Measurements from ENCODE around the gene NDUFA12.

The NDUFA12 gene

GRCh38 chr12:94982456-94982855 is 21.0 kb downstream of the NDUFA12 start:
- H2AFZ ChIP-seq (ENCODE audit: low read length), result no peak overlapping the region
- H4K20me1 ChIP-seq (ENCODE audit: insufficient read depth, low read length), result no peaks in the 10 kb centered on the region
- no peaks in the 10 kb centered on the region for H3K4me1 ChIP-seq (ENCODE audit: low read length)
- H3K9me2 ChIP-seq (replicated peaks; ENCODE audit: insufficient read depth, low read length), result no peaks in the 10 kb centered on the region
- peaks cover 44% of the 10 kb centered on the region for H3K79me2 ChIP-seq (ENCODE audit: low read length)
- no peak for DNase-seq
- no peaks in the 10 kb centered on the region; the same call in 1 of the 2 replicates for H3K36me3 ChIP-seq (replicated peaks; ENCODE audit: insufficient read depth, low read length)
- no peak overlapping the region for H3K4me3 ChIP-seq (ENCODE audit: low read length)
- no peaks in the 10 kb centered on the region for H3K9me3 ChIP-seq (replicated peaks; ENCODE audit: insufficient read depth, low read length)
- H3K9ac ChIP-seq (ENCODE audit: low read length), result no peak overlapping the region
- TF ChIP-seq CTCF (IDR thresholded peaks at IDR 0.05; ENCODE audit: low read length) (no peak), EZH2phosphoT487 (IDR thresholded peaks at IDR 0.05; ENCODE audit: low read length) (no peak), EZH2 (optimal IDR thresholded peaks at IDR 0.05; ENCODE audit: low read depth, low read length) (no peak)
- no peak overlapping the region for H3K4me2 ChIP-seq (ENCODE audit: low read depth, low read length)
- H3K27ac ChIP-seq (ENCODE audit: low read length), result no peak overlapping the region
- no peaks in the 10 kb centered on the region for H3K27me3 ChIP-seq (replicated peaks; ENCODE audit: insufficient read depth, low read length)
- no peaks in the 10 kb centered on the region for H3F3A ChIP-seq (ENCODE audit: insufficient read depth, low read length)

- Histone ChIP-seq H3K4me3 (ENCODE audit: low read length) (no peak overlapping the region), H3K36me3 (replicated peaks; ENCODE audit: insufficient read depth, low read length) (no peaks in the 10 kb centered on the region; the same call in 1 of the 2 replicates), H3K4me2 (ENCODE audit: low read depth, low read length) (no peak overlapping the region), H3K4me1 (ENCODE audit: low read length) (no peaks in the 10 kb centered on the region), H3K9ac (ENCODE audit: low read length) (no peak overlapping the region), H3K27me3 (replicated peaks; ENCODE audit: insufficient read depth, low read length) (no peaks in the 10 kb centered on the region), H2AFZ (ENCODE audit: low read length) (no peak overlapping the region), H3K9me2 (replicated peaks; ENCODE audit: insufficient read depth, low read length) (no peaks in the 10 kb centered on the region), H3F3A (ENCODE audit: insufficient read depth, low read length) (no peaks in the 10 kb centered on the region), H3K9me3 (replicated peaks; ENCODE audit: insufficient read depth, low read length) (no peaks in the 10 kb centered on the region), H3K27ac (ENCODE audit: low read length) (no peak overlapping the region), H4K20me1 (ENCODE audit: insufficient read depth, low read length) (0 out of 2 replicates have a peak, but pooled peaks cover 3% of the 10 kb centered on the region), H3K79me2 (ENCODE audit: low read length) (peaks cover 36% of the 10 kb centered on the region)
- no peak for TF ChIP-seq CTCF (IDR thresholded peaks at IDR 0.05; ENCODE audit: low read length)
- DNase-seq, result no peak
These were observed 22.9 kb downstream of the NDUFA12 start for GRCh38 chr12:94980577-94980976.

GRCh38 chr12:94979941-94980340 is 23.6 kb downstream of the NDUFA12 start:
- Histone ChIP-seq H3K4me3 (ENCODE audit: low read length) (no peak overlapping the region), H3K9me3 (replicated peaks; ENCODE audit: insufficient read depth, low read length) (no peaks in the 10 kb centered on the region), H3K4me1 (ENCODE audit: low read length) (no peaks in the 10 kb centered on the region), H3K9me2 (replicated peaks; ENCODE audit: insufficient read depth, low read length) (no peaks in the 10 kb centered on the region), H2AFZ (ENCODE audit: low read length) (no peak overlapping the region), H3K4me2 (ENCODE audit: low read depth, low read length) (no peak overlapping the region), H3K79me2 (ENCODE audit: low read length) (peaks cover 36% of the 10 kb centered on the region), H3K27me3 (replicated peaks; ENCODE audit: insufficient read depth, low read length) (no peaks in the 10 kb centered on the region), H3K36me3 (replicated peaks; ENCODE audit: insufficient read depth, low read length) (no peaks in the 10 kb centered on the region; the same call in 1 of the 2 replicates), H4K20me1 (ENCODE audit: insufficient read depth, low read length) (0 out of 2 replicates have a peak, but pooled peaks cover 3% of the 10 kb centered on the region), H3K27ac (ENCODE audit: low read length) (no peak overlapping the region), H3F3A (ENCODE audit: insufficient read depth, low read length) (no peaks in the 10 kb centered on the region), H3K9ac (ENCODE audit: low read length) (no peak overlapping the region)
- no peak for DNase-seq
- TF ChIP-seq CTCF (IDR thresholded peaks at IDR 0.05; ENCODE audit: low read length) (no peak), EZH2 (optimal IDR thresholded peaks at IDR 0.05; ENCODE audit: low read depth, low read length) (no peak), EZH2phosphoT487 (IDR thresholded peaks at IDR 0.05; ENCODE audit: low read length) (no peak)

All from MM.1S (cell line).